GM12878 (cell line): Measurements from ENCODE around the gene TRAPPC3. TPM values are rescaled to one million over a fixed set of nuclear protein-coding genes. Genes with fewer than 3 reads are reported as not detected.

Experiments used
- BCL11A ChIP-seq: IDR thresholded peaks from 2 replicates; pipeline ENCODE4 v1.6.1; 2011; ENCODE audit warnings: low read depth, low read length
- CTCF ChIP-seq, 3 experiments: IDR thresholded peaks in 2 of 3; conservative IDR thresholded peaks in 1 of 3; 2 replicates each; pipeline ENCODE4 v1.5.1; 2011; ENCODE audit warnings: low read depth in 3 of 3, low read length in 3 of 3, mild to moderate bottlenecking in 3 of 3, control low read depth in 2 of 3, moderate library complexity in 2 of 3, inconsistent platforms in 1 of 3, mixed read lengths in 1 of 3; ENCODE audit not compliant: control insufficient read depth in 2 of 3, insufficient read depth in 1 of 3; ENCODE audit errors: extremely low read depth in 1 of 3
- DPF2 ChIP-seq: fragments of 450-650 bp; IDR thresholded peaks from 2 replicates; pipeline ENCODE4 v1.6.1; 2017; ENCODE audit warnings: mild to moderate bottlenecking
- EZH2 ChIP-seq: IDR thresholded peaks from 2 replicates; pipeline ENCODE4 v1.6.1; 2012; ENCODE audit warnings: low read depth, mild to moderate bottlenecking, control low read depth, inconsistent platforms, low read length, borderline replicate concordance; ENCODE audit not compliant: control insufficient read depth
- MTA2 ChIP-seq: fragments of 450-650 bp; IDR thresholded peaks from 2 replicates; pipeline ENCODE4 v1.6.1; 2016; ENCODE audit warnings: low read depth, mild to moderate bottlenecking, moderate library complexity
- PBX3 ChIP-seq: IDR thresholded peaks from 2 replicates; pipeline ENCODE4 v1.6.1; 2011; ENCODE audit warnings: mild to moderate bottlenecking, low read depth, low read length, moderate library complexity; ENCODE audit not compliant: insufficient replicate concordance
- RUNX3 ChIP-seq: IDR thresholded peaks from 2 replicates; pipeline ENCODE4 v1.6.1; 2012; ENCODE audit warnings: low read length, inconsistent platforms
- SKIL ChIP-seq: fragments of 450-650 bp; IDR thresholded peaks from 2 replicates; pipeline ENCODE4 v1.6.1; 2017; ENCODE audit warnings: mild to moderate bottlenecking, low read depth, inconsistent platforms; ENCODE audit not compliant: poor library complexity, severe bottlenecking
- TAF1 ChIP-seq: IDR thresholded peaks from 2 replicates; pipeline ENCODE4 v1.6.1; 2011; ENCODE audit warnings: mild to moderate bottlenecking, low read depth, low read length, borderline replicate concordance
- TCF3 ChIP-seq: IDR thresholded peaks from 2 replicates; pipeline ENCODE4 v1.6.1; 2012; ENCODE audit warnings: low read depth, mild to moderate bottlenecking, low read length, borderline replicate concordance; ENCODE audit not compliant: insufficient read depth
- ZBTB11 ChIP-seq: fragments of 450-650 bp; formaldehyde crosslinking; IDR thresholded peaks from 2 replicates; pipeline ENCODE4 v1.5.0; 2022; ENCODE audit warnings: mild to moderate bottlenecking, missing genetic modification characterization
- ZBTB40 ChIP-seq: fragments of 450-650 bp; IDR thresholded peaks from 2 replicates; pipeline ENCODE4 v1.6.1; 2016; ENCODE audit warnings: mild to moderate bottlenecking, moderate library complexity, borderline replicate concordance
- ZNF207 ChIP-seq: fragments of 450-650 bp; IDR thresholded peaks from 2 replicates; pipeline ENCODE4 v1.6.1; 2014; ENCODE audit warnings: antibody characterized with exemption, mild to moderate bottlenecking, borderline replicate concordance
- ZNF24 ChIP-seq: fragments of 450-650 bp; IDR thresholded peaks from 2 replicates; pipeline ENCODE4 v1.6.1; 2017; ENCODE audit warnings: antibody characterized with exemption, mild to moderate bottlenecking
- polyA plus RNA-seq, 11 experiments: library from polyadenylated mRNA; depleted of rRNA in 4 of 11; unstranded in 6 of 11; stranded (reverse) in 5 of 11; fragments of >200 nt; fragmentation: Nextera tagmentation in 4 of 11; fragmentation: Illumina TruSeq in 1 of 11; extraction: Ambion mirVana in 4 of 11; extraction: Trizol in 1 of 11; gene quantifications; 1 replicate in 1 of 11; 2 replicates in 10 of 11; pipeline versions ENCODE4 v1.2.1 to v1.2.3, GENCODE V29; 2011 to 2016; ENCODE audit warnings: inconsistent platforms in 2 of 11, missing spikeins in 2 of 11, low read depth in 1 of 11
- total RNA-seq, 4 experiments: library from RNA; depleted of rRNA in 3 of 4; stranded (reverse); fragments of >200 nt in 3 of 4; fragmentation: Illumina TruSeq in 1 of 4; extraction: Trizol in 1 of 4; gene quantifications; 2 replicates each; pipeline versions ENCODE4 v1.2.1 to v1.2.3, GENCODE V29; 2013 to 2021

TRAPPC3 gene
- total and polyA plus RNA-seq, 10 of the 15 experiments (the other 5 are each of a cell fraction or from before 2014, with no cell fraction given), result 14.7 to 122 (median 70.5) TPM

- no peak for TF ChIP-seq ZBTB11 (CRISPR knock-in tag)
- TF ChIP-seq ZBTB40, result no peak
- TF ChIP-seq TCF3, result no peak
- TF ChIP-seq CTCF (IDR thresholded peaks at IDR 0.05 in 2 of 3, conservative IDR thresholded peaks at IDR 0.05 in 1 of 3; ENCODE audit: control insufficient read depth in 2 of 3, extremely low read depth in 1 of 3, insufficient read depth in 1 of 3, low read depth in 3 of 3, low read length in 3 of 3), result peak; percentile 88 to 99 (median 93); a peak in 5 of 6 replicates
- peak; percentile 62 for TF ChIP-seq RUNX3
- no peak for TF ChIP-seq DPF2
- no peak for TF ChIP-seq BCL11A
- TF ChIP-seq PBX3, result no peak
- no peak for TF ChIP-seq ZNF207
- no peak for TF ChIP-seq SKIL
- TF ChIP-seq TAF1, result no peak
- TF ChIP-seq EZH2, result no peak
- no peak for TF ChIP-seq ZNF24
- peak; percentile 9; the same call in 1 of the 2 replicates for TF ChIP-seq MTA2
Observed at GRCh38 chr1:36187800-36188593, 38.7 kb upstream of the TRAPPC3 start (continued).
